Mesenchymal stem cell (in vitro differentiated cells and primary cell): Measurements from ENCODE around the gene APOL1.
"Not testable (repeated sequence)": the region's sequence is repeated elsewhere in the genome, so short reads cannot be mapped to it uniquely, and the experiment has no call there.

ENCODE experiments used
- DNase-seq: peaks from one replicate; pipeline ENCODE4 v3.0.0-alpha.2; 2013
- H2AFZ ChIP-seq: one replicate; pipeline ENCODE4 v1.6.1; 2013; ENCODE audit warnings: low read depth, mild to moderate bottlenecking, control low read depth, inconsistent platforms, low read length, moderate library complexity
- H2AK5ac ChIP-seq: 2 replicates; pipeline ENCODE4 v1.6.1; 2013; ENCODE audit warnings: low read length, moderate library complexity, mild to moderate bottlenecking, inconsistent platforms; ENCODE audit not compliant: severe bottlenecking
- H2BK120ac ChIP-seq: one replicate; pipeline ENCODE4 v1.6.1; 2013; ENCODE audit warnings: low read depth, mild to moderate bottlenecking, inconsistent platforms, low read length, moderate library complexity
- H2BK12ac ChIP-seq, 2 experiments: one replicate each; pipeline ENCODE4 v1.6.1; 2013; ENCODE audit warnings: inconsistent platforms in 2 of 2, low read length in 2 of 2, mild to moderate bottlenecking in 2 of 2, moderate library complexity in 2 of 2, control low read depth in 1 of 2
- H2BK15ac ChIP-seq: one replicate; pipeline ENCODE4 v1.6.1; 2013; ENCODE audit warnings: mild to moderate bottlenecking, low read depth, inconsistent platforms; ENCODE audit not compliant: poor library complexity, severe bottlenecking
- H2BK5ac ChIP-seq: 2 replicates; pipeline ENCODE4 v1.6.1; 2013; ENCODE audit warnings: low read depth, mild to moderate bottlenecking, low read length, control low read depth, inconsistent platforms; ENCODE audit not compliant: poor library complexity, severe bottlenecking
- H3K14ac ChIP-seq, 2 experiments: one replicate each; pipeline ENCODE4 v1.6.1; 2013; ENCODE audit warnings: inconsistent platforms in 2 of 2, low read length in 2 of 2, control low read depth in 1 of 2, mild to moderate bottlenecking in 1 of 2, moderate library complexity in 1 of 2
- H3K18ac ChIP-seq, 2 experiments: one replicate each; pipeline ENCODE4 v1.6.1; 2013; ENCODE audit warnings: inconsistent platforms in 2 of 2, low read length in 2 of 2, control low read depth in 1 of 2, low read depth in 1 of 2, mild to moderate bottlenecking in 1 of 2
- H3K23ac ChIP-seq, 2 experiments: one replicate each; pipeline ENCODE4 v1.6.1; 2013; ENCODE audit warnings: inconsistent platforms in 2 of 2, low read length in 2 of 2, mild to moderate bottlenecking in 2 of 2, moderate library complexity in 2 of 2, control low read depth in 1 of 2
- H3K27ac ChIP-seq: 2 replicates; pipeline ENCODE4 v1.5.1; 2013; ENCODE audit warnings: mild to moderate bottlenecking, moderate library complexity, low read length, control low read depth, inconsistent platforms; ENCODE audit not compliant: poor library complexity, severe bottlenecking
- H3K27me3 ChIP-seq, 2 experiments: 2 replicates each; pipeline versions ENCODE4 v1.6.1 to v1.7.0; 2013; ENCODE audit warnings: low read length in 2 of 2, mild to moderate bottlenecking in 2 of 2, moderate library complexity in 2 of 2, control low read depth in 1 of 2, inconsistent platforms in 1 of 2; ENCODE audit not compliant: control insufficient read depth in 1 of 2, insufficient read depth in 1 of 2
- H3K36me3 ChIP-seq, 2 experiments: 2 replicates each; pipeline versions ENCODE4 v1.6.1 to v1.7.0; 2013; ENCODE audit warnings: low read length in 2 of 2, control low read depth in 1 of 2, inconsistent platforms in 1 of 2, low read depth in 1 of 2, mild to moderate bottlenecking in 1 of 2; ENCODE audit not compliant: insufficient read depth in 2 of 2, control insufficient read depth in 1 of 2
- H3K4ac ChIP-seq, 2 experiments: one replicate each; pipeline ENCODE4 v1.6.1; 2013; ENCODE audit warnings: inconsistent platforms in 2 of 2, low read length in 2 of 2, mild to moderate bottlenecking in 2 of 2, moderate library complexity in 2 of 2, control low read depth in 1 of 2, low read depth in 1 of 2
- H3K4me1 ChIP-seq: 2 replicates; pipeline ENCODE4 v1.6.1; 2013; ENCODE audit warnings: low read depth, low read length, control low read depth; ENCODE audit not compliant: control insufficient read depth, insufficient read depth
- H3K4me2 ChIP-seq: 2 replicates; pipeline ENCODE4 v1.6.1; 2013; ENCODE audit warnings: low read length, mild to moderate bottlenecking, inconsistent platforms; ENCODE audit not compliant: poor library complexity, severe bottlenecking
- H3K4me3 ChIP-seq, 2 experiments: 2 replicates each; pipeline versions ENCODE4 v1.5.1 to v1.7.0; 2013; ENCODE audit warnings: low read length in 2 of 2, mild to moderate bottlenecking in 2 of 2, control low read depth in 1 of 2, low read depth in 1 of 2; ENCODE audit not compliant: insufficient read depth in 1 of 2
- H3K79me1 ChIP-seq: replicated peaks from 2 replicates; pipeline ENCODE4 v1.6.1; 2013; ENCODE audit warnings: mild to moderate bottlenecking, control low read depth, low read length, inconsistent platforms; ENCODE audit not compliant: poor library complexity, severe bottlenecking
- H3K9ac ChIP-seq: 2 replicates; pipeline ENCODE4 v1.7.0; 2013; ENCODE audit warnings: mild to moderate bottlenecking, low read length, moderate library complexity
- H3K9me3 ChIP-seq: 2 replicates; pipeline ENCODE4 v1.7.0; 2013; ENCODE audit warnings: mild to moderate bottlenecking, low read length; ENCODE audit not compliant: control insufficient read depth
- H4K8ac ChIP-seq: one replicate; pipeline ENCODE4 v1.6.1; 2013; ENCODE audit warnings: inconsistent platforms, mild to moderate bottlenecking, low read length, moderate library complexity
- H4K91ac ChIP-seq: one replicate; pipeline ENCODE4 v1.6.1; 2013; ENCODE audit warnings: mild to moderate bottlenecking, low read length, inconsistent platforms
- WGBS: methylation state at CpG from one replicate; pipeline ENCODE4 v1.1.7; 2013; ENCODE audit warnings: mixed read lengths; 5-methylcytosine and 5-hydroxymethylcytosine counted together

Gene APOL1

DNA sequence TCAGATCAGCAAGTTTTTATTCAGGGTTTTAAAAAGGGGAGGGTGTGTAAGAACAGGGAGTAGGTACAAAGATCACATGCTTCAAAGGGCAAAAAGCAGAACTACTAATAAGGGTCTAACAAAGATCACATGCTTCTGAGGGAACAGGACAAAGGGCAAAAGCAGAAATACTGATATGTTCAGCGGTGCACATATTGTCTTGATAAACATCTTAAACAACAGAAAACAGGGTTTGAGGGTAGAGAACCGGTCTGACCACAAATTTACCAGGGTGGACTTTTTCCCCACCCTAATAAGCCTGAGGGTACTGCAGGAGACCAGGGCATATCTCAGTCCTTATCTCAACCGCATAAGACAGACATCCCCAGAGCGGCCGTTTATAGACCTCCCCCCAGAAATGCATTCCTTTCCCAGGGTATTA is 43.4 kb upstream of the APOL1 start:
- H2BK12ac ChIP-seq, H3K36me3 ChIP-seq, H4K91ac ChIP-seq, H2AK5ac ChIP-seq, H3K27ac ChIP-seq, H3K4me1 ChIP-seq, H3K4me2 ChIP-seq, H3K9me3 ChIP-seq, H3K4ac ChIP-seq, DNase-seq, H2AFZ ChIP-seq, H3K18ac ChIP-seq, H2BK15ac ChIP-seq, H3K23ac ChIP-seq, H3K9ac ChIP-seq, H3K14ac ChIP-seq, H3K4me3 ChIP-seq, H2BK5ac ChIP-seq, H3K79me1 ChIP-seq, H2BK120ac ChIP-seq, H4K8ac ChIP-seq: not testable (repeated sequence)
- peaks cover 0 to 20% of the 10 kb centered on the region in 2 experiments for H3K27me3 ChIP-seq
- 87% methylated on average over 3 of the region's 5 CpGs for WGBS

DNA sequence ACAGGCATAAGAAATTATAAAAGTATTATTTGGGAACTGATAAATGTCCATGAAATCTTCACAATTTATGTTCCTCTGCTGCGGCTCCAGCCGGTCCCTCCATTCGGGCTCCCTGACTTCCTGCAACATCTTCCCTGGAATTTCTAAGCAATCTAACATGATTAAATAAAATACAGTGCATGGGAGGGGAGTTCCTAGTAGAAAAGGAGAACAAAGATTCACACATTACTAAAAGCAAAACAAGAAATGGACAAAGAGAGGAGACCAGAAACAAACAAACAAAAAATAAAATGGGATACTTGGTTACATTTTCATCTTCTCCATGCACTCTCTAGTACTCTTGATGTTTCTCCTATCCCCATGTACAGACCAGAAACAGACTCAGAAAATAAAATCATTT is 42.7 kb upstream of the APOL1 start:
- DNase-seq, result no peak
- Histone ChIP-seq H3K36me3 (no peaks in the 10 kb centered on the region), H3K4me2 (no peak overlapping the region), H2AFZ (no peak overlapping the region), H4K8ac (no peak overlapping the region), H3K27ac (no peak overlapping the region), H3K23ac (no peak overlapping the region), H3K27me3 (peaks cover 2 to 20% of the 10 kb centered on the region in 2 experiments), H2BK120ac (no peak overlapping the region), H2BK5ac (no peak overlapping the region), H2BK12ac (no peak overlapping the region), H3K14ac (no peak overlapping the region), H3K4me1 (peaks cover 1% of the 10 kb centered on the region), H4K91ac (no peak overlapping the region), H3K4me3 (no peak overlapping the region), H2AK5ac (no peak overlapping the region), H3K9ac (no peak overlapping the region), H3K79me1 (no peaks in the 10 kb centered on the region), H3K18ac (no peak overlapping the region), H3K9me3 (peaks cover 4% of the 10 kb centered on the region), H3K4ac (no peak overlapping the region), H2BK15ac (no peak overlapping the region)
- no CpG with 5 or more reads among the region's 3 CpGs for WGBS

DNA sequence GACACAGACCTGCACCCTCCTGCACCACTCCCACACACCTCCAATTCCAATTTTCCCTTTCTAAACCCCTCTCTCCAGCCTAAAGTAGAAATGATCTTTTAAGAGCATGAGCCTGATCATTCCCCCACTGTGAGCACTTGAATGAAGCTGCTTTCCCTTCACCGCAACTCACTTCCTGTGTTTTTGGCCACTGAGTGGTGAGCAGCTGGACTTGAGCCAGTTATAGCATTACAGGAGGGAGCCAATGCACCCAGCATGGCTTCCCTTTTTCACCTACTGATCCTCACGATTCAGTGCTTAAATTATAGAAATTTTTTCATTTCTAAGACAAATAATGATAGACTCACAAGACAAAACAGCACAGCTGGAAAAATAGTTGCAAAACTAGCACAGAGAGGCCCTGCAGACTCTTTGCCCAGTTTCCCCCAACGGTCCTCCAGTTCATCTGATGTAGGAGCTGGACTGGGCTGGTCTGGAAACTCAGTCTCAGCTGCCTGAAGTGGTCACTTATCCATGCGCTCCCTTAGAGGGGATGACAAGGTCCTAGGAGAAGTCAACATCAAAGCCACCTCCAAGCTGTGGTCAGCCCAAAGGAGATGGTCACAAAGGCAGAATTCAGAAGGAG is 41.6 kb upstream of the APOL1 start:
- H3K14ac ChIP-seq, result no peak overlapping the region
- H3K9me3 ChIP-seq, result peaks cover 4% of the 10 kb centered on the region
- no peak overlapping the region for H2BK5ac ChIP-seq
- no peak overlapping the region for H3K18ac ChIP-seq
- H3K4me3 ChIP-seq, result no peak overlapping the region
- H2AFZ ChIP-seq, result no peak overlapping the region
- peaks cover 1% of the 10 kb centered on the region for H3K4me1 ChIP-seq
- no peaks in the 10 kb centered on the region for H3K36me3 ChIP-seq
- no peak overlapping the region for H2AK5ac ChIP-seq
- H3K4ac ChIP-seq, result no peak overlapping the region
- no peak overlapping the region for H2BK15ac ChIP-seq
- H4K91ac ChIP-seq, result no peak overlapping the region
- no peak overlapping the region for H2BK120ac ChIP-seq
- no peak overlapping the region for H3K9ac ChIP-seq
- DNase-seq, result peak; percentile 47
- H3K79me1 ChIP-seq, result no peaks in the 10 kb centered on the region
- no peak overlapping the region for H3K23ac ChIP-seq
- H3K27ac ChIP-seq, result no peak overlapping the region
- H2BK12ac ChIP-seq, result no peak overlapping the region
- no peak overlapping the region for H4K8ac ChIP-seq
- peaks cover 9 to 20% of the 10 kb centered on the region in 2 experiments for H3K27me3 ChIP-seq
- H3K4me2 ChIP-seq, result no peak overlapping the region
- WGBS, result 70% methylated on average over 4 of the region's 4 CpGs

DNA sequence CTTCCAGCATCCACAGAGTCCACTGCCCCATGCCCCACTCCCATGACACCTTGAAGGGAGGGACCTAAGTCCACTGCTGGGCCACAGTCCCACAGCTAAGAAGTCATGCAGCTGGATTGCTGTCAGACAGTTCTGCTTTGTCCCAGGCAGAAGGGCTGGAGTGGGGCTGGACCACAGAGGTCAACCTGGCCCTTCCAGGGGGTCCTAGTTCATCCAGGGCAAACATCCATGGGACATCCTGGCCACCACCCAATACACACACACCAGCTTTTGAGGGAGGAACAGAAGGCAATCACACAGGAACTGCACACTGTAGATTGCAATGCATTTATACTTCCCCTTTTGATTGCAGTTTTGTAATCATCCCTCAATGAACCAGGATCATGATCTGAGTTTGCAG is 40.0 kb upstream of the APOL1 start:
- H3K4me3 ChIP-seq, result no peak overlapping the region
- H3K4me2 ChIP-seq, result no peak overlapping the region
- no peak overlapping the region for H3K18ac ChIP-seq
- H3K23ac ChIP-seq, result no peak overlapping the region
- H2BK15ac ChIP-seq, result no peak overlapping the region
- H2BK120ac ChIP-seq, result no peak overlapping the region
- H2BK5ac ChIP-seq, result no peak overlapping the region
- H4K8ac ChIP-seq, result no peak overlapping the region
- no peak overlapping the region for H3K27ac ChIP-seq
- no peak overlapping the region for H3K9ac ChIP-seq
- H3K4me1 ChIP-seq, result peaks cover 1% of the 10 kb centered on the region
- H3K4ac ChIP-seq, result no peak overlapping the region
- peaks cover 13 to 24% of the 10 kb centered on the region in 2 experiments for H3K27me3 ChIP-seq
- no peaks in the 10 kb centered on the region for H3K79me1 ChIP-seq
- H3K9me3 ChIP-seq, result peaks cover 4% of the 10 kb centered on the region
- no peak overlapping the region for H2AFZ ChIP-seq
- H4K91ac ChIP-seq, result no peak overlapping the region
- H3K14ac ChIP-seq, result no peak overlapping the region
- no peak overlapping the region for H2AK5ac ChIP-seq
- DNase-seq, result no peak
- no peak overlapping the region for H2BK12ac ChIP-seq
- H3K36me3 ChIP-seq, result no peaks in the 10 kb centered on the region
